Activated naive CD4-positive, alpha-beta T cell treated with anti-CD3 and anti-CD28 coated beads, Interleukin-2, amount 10 ng/mL, durations not matched to agents 5 hours and 36 hours (primary cell): ENCODE data around the gene C1orf210. TPM values are rescaled to one million over a fixed set of nuclear protein-coding genes. Genes with fewer than 3 reads are reported as not detected.

ENCODE experiments used
- total RNA-seq, 2 experiments: library from RNA; stranded (reverse); gene quantifications; one replicate each; pipeline ENCODE4 v1.2.3, GENCODE V29; 2021

Gene C1orf210
- not detected for total RNA-seq

DNA sequence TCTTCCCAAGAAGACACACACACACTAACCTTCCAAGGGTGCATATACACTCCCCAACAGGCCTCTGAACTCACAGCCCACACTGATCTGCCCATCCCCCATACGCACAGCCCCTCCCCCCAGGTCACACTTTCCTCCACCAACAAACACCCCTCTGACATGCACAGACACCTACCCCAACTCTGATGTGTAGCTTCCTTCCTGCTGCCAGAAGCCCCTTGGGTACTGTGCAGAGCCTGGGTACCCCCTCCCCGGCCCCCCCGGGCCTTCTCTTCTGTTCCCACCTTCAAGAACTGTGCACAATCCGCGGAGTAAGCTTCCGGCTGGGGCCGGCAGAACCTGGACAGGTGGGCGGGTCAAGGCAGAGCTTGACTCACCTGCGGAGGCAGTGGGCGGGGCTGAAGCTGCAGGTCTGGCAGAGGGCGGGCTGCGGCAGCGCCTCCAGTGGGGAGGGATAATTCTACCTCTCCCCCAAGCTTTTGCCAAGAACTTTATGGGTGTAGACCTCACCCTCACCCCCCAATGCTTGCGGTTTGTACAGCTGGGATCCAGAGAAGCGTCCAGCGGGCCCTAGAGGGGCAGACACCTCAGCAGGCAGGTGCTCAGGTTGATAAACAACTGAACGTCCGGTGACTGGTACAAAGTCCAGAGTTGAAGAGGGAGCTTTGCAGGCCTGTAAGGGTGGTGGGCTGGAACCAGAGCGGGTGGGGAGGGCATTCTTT is at the start of gene C1orf210:
Gene C1orf210, minus strand, starts transcription at position 313 of the 722 bp plus-strand sequence. CDS start 2,311 bp downstream, outside the sequence.

DNA sequence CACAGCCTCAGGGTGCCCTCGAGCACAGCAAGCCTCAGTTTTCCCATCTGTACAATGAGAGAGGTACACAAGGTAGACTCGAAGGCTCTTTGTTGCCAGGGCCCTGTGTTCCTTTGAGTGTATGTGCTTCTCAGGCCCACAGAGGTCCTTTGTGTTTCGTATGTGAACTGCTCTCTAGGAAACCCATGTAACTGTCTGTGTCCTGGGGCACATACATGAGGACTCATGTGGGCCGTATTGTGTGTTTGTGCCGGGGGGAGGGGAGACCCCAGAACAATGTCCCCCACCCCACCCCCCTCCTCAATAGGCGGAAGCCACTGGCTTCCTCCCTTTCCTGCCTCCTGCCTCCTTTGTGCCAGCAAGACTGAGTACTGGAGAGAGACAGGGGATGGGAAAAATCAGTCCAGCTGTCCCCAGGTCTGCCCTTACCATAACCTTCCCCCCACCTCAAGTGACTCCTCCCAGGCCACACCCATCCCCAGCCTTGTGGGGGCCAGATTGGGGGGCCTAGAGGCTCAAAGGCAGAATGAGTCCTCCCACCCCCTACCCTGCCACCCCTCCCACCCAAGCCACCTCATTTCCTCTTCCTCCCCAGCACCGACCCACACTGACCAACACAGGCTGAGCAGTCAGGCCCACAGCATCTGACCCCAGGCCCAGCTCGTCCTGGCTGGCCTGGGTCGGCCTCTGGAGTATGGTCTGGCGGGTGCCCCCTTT is 15.2 kb upstream of the C1orf210 start, which contains the start of gene TIE1:
Gene TIE1, plus strand, starts transcription at position 605 of the 717 bp plus-strand sequence. Its CDS starts 90 bp downstream, at position 695.

DNA sequence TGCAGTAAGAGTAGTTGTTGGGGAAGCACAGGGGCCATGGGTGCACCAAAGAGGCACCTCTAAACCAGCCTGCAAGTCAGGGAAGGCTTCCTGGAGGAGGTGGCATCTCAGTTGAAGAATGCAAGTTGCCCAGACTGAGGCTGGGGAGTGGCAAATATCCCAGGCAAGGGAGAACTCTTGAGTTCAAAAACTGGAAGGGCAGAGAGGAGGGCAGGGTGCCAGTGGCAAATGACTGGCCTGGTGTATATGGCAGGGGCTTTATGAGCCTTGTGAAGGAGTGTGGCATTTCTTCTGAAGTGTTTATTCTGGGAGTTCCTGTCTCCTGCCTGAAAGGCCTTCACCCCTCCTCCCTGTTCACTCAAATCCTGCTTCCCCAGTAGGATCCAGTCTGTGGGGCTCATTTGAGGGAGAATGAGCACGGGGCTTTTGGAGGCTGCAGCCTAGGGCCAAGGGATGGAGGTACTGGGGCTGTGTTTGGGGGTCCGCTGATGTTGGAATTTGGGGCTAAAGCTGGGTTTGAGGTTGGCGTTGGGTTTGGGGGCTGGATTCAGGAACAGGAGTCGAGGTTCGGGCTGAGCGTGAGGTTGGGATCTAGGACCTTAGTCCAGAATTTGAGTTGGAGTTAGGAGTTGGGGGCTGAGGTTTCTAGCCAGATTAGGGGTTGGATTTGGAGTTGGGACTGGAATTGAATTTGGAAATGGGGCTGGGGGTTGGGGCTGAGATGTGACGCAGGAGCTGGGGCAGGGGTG is 15.6 kb downstream of the C1orf210 start, which contains the start of gene TMEM125:
Gene TMEM125, plus strand, starts transcription at position 357 of the 749 bp plus-strand sequence. CDS start 2,740 bp downstream, outside the sequence.

Other genes starting within 250 kb of the C1orf210 start
- 10 to 100 TPM; 31.7 to 35.7 TPM for gene EBNA1BP2, start 113.3 kb downstream of the C1orf210 start, total RNA-seq
- not detected for gene CFAP57, start 113.3 kb downstream of the C1orf210 start, total RNA-seq
- not detected for gene TMEM125, start 15.6 kb downstream of the C1orf210 start, total RNA-seq
- not detected for gene TIE1, start 15.4 kb upstream of the C1orf210 start, total RNA-seq
- not detected for gene MPL, start 52.2 kb upstream of the C1orf210 start, total RNA-seq
- gene CDC20, start 73.4 kb upstream of the C1orf210 start, total RNA-seq, result 10 to 100 TPM; 87.0 to 88.5 TPM
- 10 to 100 TPM; 58.0 to 60.4 TPM for gene ELOVL1, start 82.4 kb upstream of the C1orf210 start, total RNA-seq
- 10 to 100 TPM; 28.6 to 29.1 TPM for gene MED8, start 104.2 kb upstream of the C1orf210 start, total RNA-seq
- 10 to 100 TPM; 64.9 to 71.4 TPM for gene SZT2, start 104.3 kb upstream of the C1orf210 start, total RNA-seq
- gene HYI, start 168.3 kb upstream of the C1orf210 start, total RNA-seq, result 10 to 100 TPM; 21.2 to 25.4 TPM
- gene PTPRF, start 245.3 kb upstream of the C1orf210 start, total RNA-seq, result 1 to 10 TPM; 1.3 to 2.5 TPM